NCI-H1048 (cell line): ENCODE data around the gene EFL1.
"Not testable (repeated sequence)": the region's sequence is repeated elsewhere in the genome, so short reads cannot be mapped to it uniquely, and the experiment has no call there.

Experiments
- DNase-seq: peaks from one replicate; lab custom pipeline; 2025; lab: John Stamatoyannopoulos, UW

The EFL1 gene

GRCh38 chr15:82197733-82198594 is 64.6 kb downstream of the EFL1 start:
- DNase-seq, result peak; percentile 45

- DNase-seq, result no peak
Measured at GRCh38 chr15:82196353-82196752, 66.2 kb downstream of the EFL1 start.

DNA sequence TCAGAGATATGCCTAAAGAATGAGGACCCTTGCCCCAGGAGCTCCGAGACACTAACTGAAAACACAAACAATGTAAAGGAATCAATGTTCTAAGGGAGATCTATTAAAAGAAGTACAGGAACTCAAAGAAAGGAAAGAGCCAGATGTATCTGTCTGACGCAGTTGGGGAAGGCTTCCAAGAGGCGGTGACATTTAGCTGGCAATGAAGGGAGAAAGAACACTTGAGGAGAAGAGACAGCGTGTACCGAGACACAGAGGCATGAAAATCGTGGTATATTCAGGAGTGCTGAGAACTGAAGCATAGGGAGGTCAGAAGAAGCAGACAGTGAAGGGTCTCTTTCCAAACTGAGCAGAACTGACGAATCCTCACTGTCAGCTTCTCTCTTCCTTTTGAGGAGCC is 66.7 kb downstream of the EFL1 start:
- not testable (repeated sequence) for DNase-seq

GRCh38 chr15:82194488-82194887 is 68.0 kb downstream of the EFL1 start:
- not testable (repeated sequence) for DNase-seq

DNA sequence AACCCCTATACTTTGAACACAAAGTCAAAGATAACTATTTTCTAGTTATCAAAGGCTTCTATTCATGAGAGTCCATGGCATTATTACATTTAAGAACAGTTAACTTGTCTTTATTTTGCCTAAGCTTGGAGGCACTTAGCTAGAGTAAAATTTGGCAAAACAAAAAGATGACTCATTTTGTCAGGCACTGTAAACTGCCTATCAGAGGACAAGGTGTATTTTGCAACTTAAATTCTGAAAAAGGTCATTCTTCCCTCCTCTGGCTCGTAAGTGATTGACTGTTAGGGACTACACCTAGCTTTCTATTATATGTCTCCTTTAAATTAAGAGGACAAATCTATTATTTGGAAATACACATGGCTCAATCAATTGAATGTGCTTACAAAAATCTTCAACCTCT is 69.1 kb downstream of the EFL1 start:
- not testable (repeated sequence) for DNase-seq

DNA sequence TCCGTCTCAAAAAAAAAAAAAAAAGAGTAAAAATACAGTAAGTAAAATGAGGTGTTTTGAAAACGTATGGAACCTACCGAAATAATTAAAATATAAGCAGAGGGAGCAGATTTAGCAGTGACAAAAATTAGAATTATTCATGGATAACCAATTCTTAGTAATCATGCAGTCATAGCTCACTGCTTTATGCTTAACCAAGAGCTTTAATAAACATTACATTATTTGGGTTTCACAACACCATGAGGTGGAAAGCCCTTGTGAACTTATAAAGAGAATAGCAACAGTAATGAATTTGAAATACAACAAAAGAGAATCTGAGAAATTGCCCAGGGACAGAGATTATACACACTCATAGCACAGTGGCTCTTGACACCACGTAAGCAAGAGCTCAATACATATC is 70.1 kb downstream of the EFL1 start:
- DNase-seq, result not testable (repeated sequence)

GRCh38 chr15:82186719-82187406 is 75.7 kb downstream of the EFL1 start:
- peak; percentile 28 for DNase-seq

- no peak for DNase-seq
Measured at GRCh38 chr15:82186161-82186560, 76.4 kb downstream of the EFL1 start.

GRCh38 chr15:82184776-82185175 is 77.8 kb downstream of the EFL1 start:
- DNase-seq, result no peak

GRCh38 chr15:82184355-82184754 is 78.2 kb downstream of the EFL1 start:
- no peak for DNase-seq

DNA sequence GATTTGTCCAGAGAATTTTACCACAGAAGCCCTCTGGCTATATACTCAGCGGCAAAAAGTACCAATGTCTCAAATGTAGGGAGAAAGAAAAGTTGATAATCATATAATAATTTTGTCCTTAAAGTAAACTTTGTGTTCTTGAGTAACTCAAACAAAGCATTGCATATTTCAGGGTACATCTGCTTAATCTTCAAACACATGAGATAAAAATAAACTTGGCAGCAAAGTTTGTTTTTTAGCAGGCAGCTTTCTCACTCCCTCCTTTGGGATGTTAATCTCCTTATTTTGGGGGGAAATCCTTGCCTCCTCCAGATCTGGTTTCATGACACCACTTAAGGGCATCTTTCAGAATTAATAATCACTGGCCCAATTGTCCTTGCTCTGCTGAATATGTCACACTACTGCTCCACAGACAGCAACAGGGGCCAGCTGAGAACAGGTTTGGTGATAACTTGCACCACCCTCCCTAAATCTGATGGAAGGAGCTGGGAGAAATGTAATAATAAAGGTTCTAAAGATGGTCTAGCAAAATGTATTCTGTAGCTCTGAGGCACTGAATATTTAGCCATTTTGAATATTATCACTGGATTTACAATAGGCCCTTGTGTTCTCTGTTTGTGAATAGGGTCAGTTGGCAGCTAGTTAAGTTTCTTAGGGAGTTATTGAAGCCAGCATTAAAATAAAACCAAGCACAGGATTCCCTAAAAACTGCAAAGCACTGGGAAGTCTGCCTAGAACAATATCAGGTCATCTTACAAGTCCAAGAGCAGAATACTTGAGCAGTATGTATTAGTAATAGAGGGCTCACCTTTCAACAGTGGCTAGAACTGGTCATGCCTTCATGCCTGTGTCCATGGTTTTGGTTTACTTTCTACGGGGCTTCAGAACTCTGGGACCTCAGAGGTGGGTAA is 79.2 kb downstream of the EFL1 start:
- no peak for DNase-seq

GRCh38 chr15:82181371-82181770 is 81.2 kb downstream of the EFL1 start:
- no peak for DNase-seq

GRCh38 chr15:82178061-82178460 is 84.5 kb downstream of the EFL1 start:
- no peak for DNase-seq

- DNase-seq, result no peak
Measured at GRCh38 chr15:82177291-82178010, 85.1 kb downstream of the EFL1 start.

DNA sequence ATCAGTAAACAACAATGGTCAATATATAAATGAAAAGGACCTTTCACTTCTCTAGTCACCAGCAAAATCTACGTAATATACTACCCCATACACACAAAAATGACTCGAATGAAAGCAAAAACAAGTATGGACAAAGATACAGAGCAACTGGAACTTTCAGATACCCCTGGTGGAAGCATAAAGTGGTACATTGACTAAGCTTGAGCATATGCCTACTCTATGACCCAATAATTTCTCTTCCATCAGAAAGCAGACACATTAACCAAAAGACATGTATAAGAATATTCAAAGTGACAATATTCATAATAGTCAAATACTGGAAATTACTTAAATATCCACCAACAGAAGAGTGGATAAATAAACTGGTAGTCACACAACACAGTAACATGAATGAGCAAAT is 86.0 kb downstream of the EFL1 start:
- DNase-seq, result no peak

DNA sequence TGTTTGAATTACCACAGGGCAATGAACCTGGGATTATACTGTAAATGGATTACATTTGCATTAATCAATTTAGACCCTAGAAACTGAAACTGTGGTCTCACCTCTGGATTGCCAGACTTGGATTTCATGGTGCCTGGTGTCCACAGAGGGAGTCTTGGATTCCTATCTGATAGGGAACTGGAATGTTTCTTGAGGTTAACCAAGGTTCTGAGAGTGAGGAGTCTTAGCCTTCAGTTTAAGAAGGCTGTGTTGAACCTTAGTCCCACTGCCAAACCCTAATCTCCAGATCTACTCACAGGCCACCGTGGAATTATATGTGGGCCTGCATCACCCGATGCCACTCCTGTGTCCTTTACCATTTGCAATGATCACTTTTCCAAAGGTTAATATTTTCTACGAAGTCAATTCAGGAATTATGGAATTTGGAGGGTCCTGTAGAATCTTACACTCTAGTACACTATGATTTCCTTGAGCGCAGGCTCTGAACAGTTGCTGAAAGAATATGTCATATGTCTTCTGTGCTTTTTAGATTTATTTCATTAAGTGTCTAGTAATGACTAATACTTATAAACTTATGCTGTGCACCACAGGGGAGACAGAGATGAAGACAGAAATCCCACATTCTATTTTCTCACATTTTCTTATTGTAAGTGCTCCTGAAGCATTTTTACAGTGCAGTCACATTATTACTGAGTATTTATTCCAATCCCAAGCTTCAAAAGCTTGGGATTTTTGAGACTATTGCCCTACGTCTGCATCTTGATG is 87.9 kb downstream of the EFL1 start:
- DNase-seq, result no peak

GRCh38 chr15:82173108-82173507 is 89.4 kb downstream of the EFL1 start:
- no peak for DNase-seq

DNA sequence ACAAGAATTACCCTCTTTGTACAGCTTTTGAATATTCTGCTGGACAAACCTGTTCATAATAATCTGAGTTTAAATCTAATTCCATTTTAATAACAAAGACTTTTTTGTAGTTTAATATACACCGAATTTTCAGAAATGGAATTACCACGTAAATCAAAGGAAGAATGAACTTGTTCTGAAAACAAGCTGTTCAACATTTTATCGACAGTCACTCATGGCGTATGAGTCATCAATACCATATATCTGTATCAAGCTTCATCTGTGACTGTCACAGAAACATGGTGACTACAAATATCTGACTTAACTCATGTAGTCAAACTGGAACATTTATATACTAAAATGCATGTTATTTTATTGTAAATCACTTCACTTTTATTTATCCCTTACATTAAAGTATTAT is 90.0 kb downstream of the EFL1 start:
- no peak for DNase-seq

GRCh38 chr15:82168757-82169156 is 93.8 kb downstream of the EFL1 start:
- no peak for DNase-seq

GRCh38 chr15:82168296-82168695 is 94.2 kb downstream of the EFL1 start:
- no peak for DNase-seq

- DNase-seq, result no peak
Measured at GRCh38 chr15:82165948-82166376, 96.6 kb downstream of the EFL1 start.
